HEK293T (cell line): ENCODE data around the gene SNTG2.

ENCODE experiments used
- CTCF ChIA-PET: fragments of 350-600 bp; formaldehyde crosslinking; extraction: SDS; loops from one replicate; lab custom pipeline; 2021; ENCODE audit warnings: antibody characterized with exemption, inconsistent platforms; lab: Yijun Ruan, JAX
- POLR2A ChIA-PET: fragments of 350-600 bp; formaldehyde crosslinking; extraction: SDS; loops from one replicate; lab custom pipeline; 2020; ENCODE audit warnings: antibody characterized with exemption, inconsistent platforms; lab: Yijun Ruan, JAX
- DNase-seq: peaks from one replicate; pipeline ENCODE4 v3.0.0; 2012; ENCODE audit warnings: mixed read lengths; ENCODE audit errors: extremely low spot score
- ARNT ChIP-seq: fragments of 450-650 bp; IDR thresholded peaks from 2 replicates; pipeline ENCODE4 v1.6.1; 2017; ENCODE audit warnings: mild to moderate bottlenecking
- BHLHE40 ChIP-seq: fragments of 450-650 bp; IDR thresholded peaks from 2 replicates; pipeline ENCODE4 v1.6.1; 2016; ENCODE audit warnings: mild to moderate bottlenecking, moderate library complexity, borderline replicate concordance
- CTBP1 ChIP-seq: fragments of 450-650 bp; IDR thresholded peaks from 2 replicates; pipeline ENCODE4 v1.6.1; 2016; ENCODE audit warnings: borderline replicate concordance
- ELF4 ChIP-seq: fragments of 450-650 bp; IDR thresholded peaks from 2 replicates; pipeline ENCODE4 v1.6.1; 2017; ENCODE audit warnings: antibody characterized with exemption
- FOXA1 ChIP-seq: fragments of 450-650 bp; IDR thresholded peaks from 2 replicates; pipeline ENCODE4 v1.6.1; 2016; ENCODE audit warnings: mild to moderate bottlenecking
- FOXK2 ChIP-seq: fragments of 450-650 bp; IDR thresholded peaks from 2 replicates; pipeline ENCODE4 v1.6.1; 2016; ENCODE audit warnings: mild to moderate bottlenecking
- FOXM1 ChIP-seq: fragments of 450-650 bp; IDR thresholded peaks from 2 replicates; pipeline ENCODE4 v1.6.1; 2017; ENCODE audit warnings: mild to moderate bottlenecking, borderline replicate concordance
- HDGF ChIP-seq: fragments of 450-650 bp; IDR thresholded peaks from 2 replicates; pipeline ENCODE4 v1.6.1; 2017; ENCODE audit warnings: antibody characterized with exemption, borderline replicate concordance
- L3MBTL2 ChIP-seq: fragments of 450-650 bp; conservative IDR thresholded peaks from 2 replicates; pipeline ENCODE4 v1.6.1; 2016; ENCODE audit warnings: mild to moderate bottlenecking
- LEF1 ChIP-seq: fragments of 450-650 bp; IDR thresholded peaks from 2 replicates; pipeline ENCODE4 v1.6.1; 2017; ENCODE audit warnings: mild to moderate bottlenecking, borderline replicate concordance
- NFRKB ChIP-seq: fragments of 450-650 bp; IDR thresholded peaks from 2 replicates; pipeline ENCODE4 v1.6.1; 2016; ENCODE audit warnings: mild to moderate bottlenecking, moderate library complexity
- SP1 ChIP-seq: fragments of 450-650 bp; IDR thresholded peaks from 2 replicates; pipeline ENCODE4 v1.6.1; 2017
- SUZ12 ChIP-seq: fragments of 450-650 bp; IDR thresholded peaks from 2 replicates; pipeline ENCODE4 v1.6.1; 2016; ENCODE audit warnings: mild to moderate bottlenecking
- TARDBP ChIP-seq: fragments of 450-650 bp; IDR thresholded peaks from 2 replicates; pipeline ENCODE4 v1.6.1; 2016
- ZNF384 ChIP-seq: fragments of 450-650 bp; IDR thresholded peaks from 2 replicates; pipeline ENCODE4 v1.6.1; 2016
- TF ChIP-seq, protein P1 (sequence below): fragments of 450-650 bp; IDR thresholded peaks from 2 replicates; pipeline ENCODE4 v1.6.1; 2016

Gene SNTG2

DNA sequence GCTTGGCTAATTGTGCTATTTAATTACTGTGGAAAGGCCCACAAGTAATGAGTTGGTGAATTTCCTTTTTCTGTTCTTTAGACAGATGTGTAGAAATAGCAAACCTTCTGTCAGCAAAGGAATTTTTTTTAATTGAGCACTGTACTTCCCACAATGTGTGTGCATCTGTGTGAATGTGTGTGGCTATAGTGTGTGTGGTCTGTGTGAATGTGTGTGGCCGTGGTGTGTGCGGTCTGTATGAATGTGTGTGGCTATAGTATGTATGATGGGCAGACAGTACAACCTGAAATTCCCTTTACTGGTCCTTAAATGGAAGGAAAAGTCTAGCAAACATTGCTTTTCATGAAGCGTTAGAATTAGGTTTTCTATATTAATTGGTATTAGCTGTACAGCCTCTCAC lies 259.1 kb downstream of the SNTG2 start:
- ChIA-PET POLR2A (no interaction called here), CTCF (no interaction called here)
- TF ChIP-seq SP1 (no peak), LEF1 (no peak), FOXK2 (no peak), L3MBTL2 (no peak), ZNF384 (no peak), HDGF (no peak), TARDBP (no peak), ELF4 (no peak), BHLHE40 (no peak)
- no peak for DNase-seq

GRCh38 chr2:1210352-1210751 lies 259.7 kb downstream of the SNTG2 start:
- POLR2A ChIA-PET: no interaction called here
- DNase-seq: no peak
- CTCF ChIA-PET: no interaction called here

GRCh38 chr2:1219901-1220573 lies 269.4 kb downstream of the SNTG2 start:
- DNase-seq: no peak
- ChIA-PET CTCF (no interaction called here), POLR2A (no interaction called here)
- TF ChIP-seq ZNF384 (no peak), FOXM1 (no peak), CTBP1 (no peak), HDGF (no peak), SP1 (no peak), L3MBTL2 (no peak), FOXK2 (no peak), BHLHE40 (no peak), FOXA1 (no peak), LEF1 (no peak)
- TF ChIP-seq, protein P1, sequence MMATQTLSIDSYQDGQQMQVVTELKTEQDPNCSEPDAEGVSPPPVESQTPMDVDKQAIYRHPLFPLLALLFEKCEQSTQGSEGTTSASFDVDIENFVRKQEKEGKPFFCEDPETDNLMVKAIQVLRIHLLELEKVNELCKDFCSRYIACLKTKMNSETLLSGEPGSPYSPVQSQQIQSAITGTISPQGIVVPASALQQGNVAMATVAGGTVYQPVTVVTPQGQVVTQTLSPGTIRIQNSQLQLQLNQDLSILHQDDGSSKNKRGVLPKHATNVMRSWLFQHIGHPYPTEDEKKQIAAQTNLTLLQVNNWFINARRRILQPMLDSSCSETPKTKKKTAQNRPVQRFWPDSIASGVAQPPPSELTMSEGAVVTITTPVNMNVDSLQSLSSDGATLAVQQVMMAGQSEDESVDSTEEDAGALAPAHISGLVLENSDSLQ: no peak

More at GRCh38 chr2:1210352-1210751, 259.7 kb downstream of the SNTG2 start:
- TF ChIP-seq ELF4: no peak
- no peak for TF ChIP-seq SP1
- no peak for TF ChIP-seq CTBP1
- TF ChIP-seq FOXM1: no peak
- TF ChIP-seq L3MBTL2: no peak
- no peak for TF ChIP-seq NFRKB
- TF ChIP-seq ARNT: no peak
- TF ChIP-seq SUZ12: no peak
- no peak for TF ChIP-seq FOXK2
- TF ChIP-seq BHLHE40: no peak
- TF ChIP-seq, protein P1: no peak
- TF ChIP-seq ZNF384: no peak
- TF ChIP-seq HDGF: no peak
- no peak for TF ChIP-seq LEF1
- no peak for TF ChIP-seq FOXA1
- TF ChIP-seq TARDBP: no peak

DNA sequence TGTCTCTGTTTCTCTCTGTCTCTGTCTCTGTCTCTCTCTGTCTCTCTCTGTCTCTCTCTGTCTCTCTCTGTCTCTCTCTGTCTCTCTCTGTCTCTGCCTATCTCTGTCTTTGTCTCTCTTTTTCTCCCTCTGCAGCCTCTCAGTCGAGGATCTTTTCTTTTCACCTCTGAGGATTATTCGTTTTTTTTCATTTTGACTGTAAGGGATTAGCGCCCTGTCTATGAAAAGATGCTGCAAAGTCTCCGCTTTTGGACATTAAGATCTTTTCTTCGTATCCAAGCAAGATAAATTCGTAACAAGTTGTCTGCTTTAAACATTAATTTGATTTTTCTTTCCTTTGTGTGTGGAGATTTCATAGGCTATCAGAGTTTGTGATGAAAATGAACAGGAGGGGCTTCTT lies 271.4 kb downstream of the SNTG2 start:
- CTCF ChIA-PET: no interaction called here
- no peak for TF ChIP-seq ZNF384
- TF ChIP-seq CTBP1: no peak
- no peak for TF ChIP-seq FOXA1
- TF ChIP-seq LEF1: no peak
- TF ChIP-seq SP1: no peak

GRCh38 chr2:1223791-1224190 lies 273.1 kb downstream of the SNTG2 start:
- ChIA-PET POLR2A (no interaction called here), CTCF (no interaction called here)
- DNase-seq: no peak
- TF ChIP-seq L3MBTL2 (no peak), FOXM1 (no peak), FOXK2 (no peak), ZNF384 (no peak), LEF1 (no peak), ARNT (no peak), SUZ12 (no peak), BHLHE40 (no peak), HDGF (no peak), FOXA1 (no peak), TARDBP (no peak), ELF4 (no peak), SP1 (no peak), NFRKB (no peak), CTBP1 (no peak)
- TF ChIP-seq, protein P1: no peak

More for the DNA sequence above, 271.4 kb downstream of the SNTG2 start:
- DNase-seq: no peak
- POLR2A ChIA-PET: no interaction called here

DNA sequence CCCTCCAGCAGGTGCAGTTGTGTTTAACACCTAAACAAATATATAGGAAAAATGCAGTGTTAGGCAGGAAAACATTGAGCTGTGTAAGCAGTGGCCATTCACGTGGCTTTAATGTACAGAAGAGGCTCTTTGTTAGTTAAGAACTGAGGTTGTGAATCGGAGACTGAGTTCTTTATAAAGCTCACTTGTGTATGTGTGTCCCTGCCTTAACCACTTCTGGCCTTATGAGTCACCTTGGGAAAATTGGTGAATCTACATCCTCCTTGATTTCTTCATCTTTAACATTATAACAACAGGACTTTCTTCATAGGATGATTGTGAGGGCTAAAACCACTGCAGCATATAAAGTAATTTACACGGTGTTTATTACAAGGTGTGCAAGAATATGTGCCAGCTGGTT lies 274.3 kb downstream of the SNTG2 start:
- ChIA-PET CTCF (no interaction called here), POLR2A (no interaction called here)
- no peak for DNase-seq
- TF ChIP-seq NFRKB (no peak), FOXA1 (no peak), BHLHE40 (no peak), ZNF384 (no peak), SUZ12 (no peak)

- CTCF ChIA-PET: no interaction called here
- DNase-seq: no peak
- TF ChIP-seq TARDBP (no peak), L3MBTL2 (no peak), ARNT (no peak), FOXA1 (no peak)
- TF ChIP-seq, protein P1: no peak
- POLR2A ChIA-PET: no interaction called here
These were observed 276.1 kb downstream of the SNTG2 start for GRCh38 chr2:1226766-1227165.
